ENCODE results near the gene KIAA1958.
"Not testable (repeated sequence)": the region's sequence is repeated elsewhere in the genome, so short reads cannot be mapped to it uniquely, and the experiment has no call there.

KIAA1958 gene

DNA sequence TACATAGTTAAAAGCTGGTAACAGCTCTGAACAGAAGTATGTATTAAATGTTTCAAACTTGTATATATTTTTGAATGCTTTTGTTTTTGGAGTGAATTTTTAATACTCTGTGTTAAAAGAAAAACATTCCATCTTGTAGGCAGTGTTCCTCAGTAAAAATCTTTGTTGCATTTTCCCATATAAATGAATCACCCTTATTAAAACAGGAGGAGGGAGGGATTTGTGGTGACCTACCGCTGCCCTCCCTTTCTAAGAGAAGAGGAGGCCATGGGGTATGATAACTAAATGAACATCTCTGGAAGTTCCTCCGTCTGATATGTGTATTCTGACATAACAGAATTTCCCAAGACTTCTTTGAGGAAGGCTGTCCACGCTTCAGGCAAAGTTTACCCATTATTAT, 177.9 kb downstream of the KIAA1958 start:
- no peak for DNase-seq (ENCODE audit: low spot score)

DNA sequence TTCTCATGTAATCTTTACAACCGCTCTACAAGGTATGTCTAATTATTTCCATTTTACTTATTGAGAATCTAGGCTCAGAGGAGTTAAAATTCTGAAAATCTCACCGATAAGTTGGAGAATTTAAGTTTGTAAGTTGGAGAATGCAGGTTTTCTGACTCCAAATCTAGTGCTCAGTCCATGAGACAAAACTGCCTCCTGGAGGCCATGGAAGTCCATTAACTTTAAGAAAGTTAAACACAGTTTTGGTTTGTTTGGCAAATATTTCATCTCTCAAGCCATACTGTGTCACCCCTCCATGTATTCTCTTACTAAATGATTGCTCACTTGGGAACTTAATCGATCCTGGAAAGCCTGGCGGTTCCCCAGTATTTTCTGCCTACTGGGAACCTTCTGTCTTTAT, 178.7 kb downstream of the KIAA1958 start:
- DNase-seq (ENCODE audit: low spot score), result peak; percentile 9

DNA sequence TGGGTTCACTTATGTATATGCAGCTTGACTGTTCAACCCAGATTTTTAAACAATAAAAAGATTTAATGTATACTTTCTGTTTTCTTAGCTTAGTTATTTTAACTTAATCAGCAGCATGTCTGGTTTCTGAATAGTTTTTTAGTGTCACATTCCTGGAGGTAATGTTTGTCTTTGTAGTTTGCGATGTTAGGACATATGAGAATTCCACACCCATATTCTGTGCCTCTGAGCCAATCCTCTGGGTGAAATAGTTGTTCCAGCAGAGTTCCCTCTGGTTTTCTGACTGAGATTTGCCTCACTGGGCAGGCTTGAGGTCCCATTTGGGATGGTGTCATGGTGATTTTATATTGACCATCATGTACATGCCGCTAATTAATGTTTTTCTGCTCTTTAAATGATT, 182.7 kb downstream of the KIAA1958 start:
- DNase-seq (ENCODE audit: low spot score), result no peak

DNA sequence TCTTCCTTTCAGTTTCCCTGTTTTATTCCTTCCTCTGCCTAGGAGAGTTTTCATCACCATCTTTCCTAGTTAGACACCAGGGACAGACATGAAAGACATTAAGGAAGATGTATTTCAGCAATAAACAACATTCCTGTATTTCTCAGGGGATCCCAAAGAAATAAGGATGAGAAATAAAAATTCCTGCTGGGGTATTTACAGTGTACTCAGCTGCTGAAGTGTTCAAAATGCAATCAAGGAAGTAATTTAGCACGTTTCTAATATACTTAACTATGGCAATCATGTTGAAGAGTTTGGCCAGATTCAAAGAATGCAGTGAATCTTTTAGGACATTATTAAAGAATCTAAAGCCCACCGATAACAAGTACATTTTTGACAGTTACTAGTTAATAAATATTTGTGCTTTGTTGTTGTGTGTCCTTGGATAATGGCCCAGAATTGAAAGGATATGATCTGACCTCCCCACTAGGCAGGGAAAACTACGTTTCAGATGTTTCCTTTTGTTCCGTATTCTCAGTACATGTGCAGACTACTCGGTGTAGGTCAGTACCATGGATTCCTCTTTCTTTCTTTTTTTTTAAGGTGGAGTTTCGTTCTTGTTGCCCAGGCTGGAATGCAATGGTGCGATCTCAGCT, 184.5 kb downstream of the KIAA1958 start:
- no peak for DNase-seq (ENCODE audit: low spot score)

DNA sequence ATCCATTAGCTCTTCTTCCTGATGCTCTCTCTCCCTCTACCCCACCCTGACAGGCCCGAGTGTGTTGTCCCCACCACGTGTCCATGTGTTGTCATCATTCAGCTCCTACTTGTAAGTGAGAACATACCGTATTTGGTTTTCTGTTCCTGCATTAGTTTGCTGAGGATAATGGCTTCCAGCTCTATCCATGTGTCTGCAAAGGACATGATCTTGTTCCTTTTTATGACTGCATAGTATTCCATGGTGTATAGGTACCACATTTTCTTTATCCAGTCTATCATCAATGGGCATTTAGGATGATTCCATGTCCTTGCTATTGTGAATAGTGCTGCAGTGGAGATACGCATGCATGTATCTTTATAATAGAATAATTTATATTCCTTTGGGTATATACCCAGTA, 186.6 kb downstream of the KIAA1958 start:
- DNase-seq (ENCODE audit: low spot score), result not testable (repeated sequence)

DNA sequence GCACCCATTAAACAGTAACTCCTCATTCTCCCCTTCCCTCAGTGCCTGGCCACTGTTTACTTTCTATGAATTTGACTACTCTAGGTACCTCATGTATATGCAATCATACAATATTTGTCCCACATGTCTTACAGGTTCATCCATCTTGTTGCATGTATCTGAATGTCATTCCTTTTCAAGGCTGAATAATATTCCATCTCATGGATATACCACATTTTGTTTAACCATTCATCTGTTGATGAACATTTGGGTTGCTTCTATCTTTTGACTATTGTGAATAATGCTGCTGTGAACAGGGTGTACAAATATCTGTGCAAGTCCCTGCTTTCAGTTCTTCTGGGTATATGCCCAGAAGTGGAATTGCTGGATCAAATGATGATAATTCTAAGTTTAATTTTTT, 190.4 kb downstream of the KIAA1958 start:
- no peak for DNase-seq (ENCODE audit: low spot score)

DNA sequence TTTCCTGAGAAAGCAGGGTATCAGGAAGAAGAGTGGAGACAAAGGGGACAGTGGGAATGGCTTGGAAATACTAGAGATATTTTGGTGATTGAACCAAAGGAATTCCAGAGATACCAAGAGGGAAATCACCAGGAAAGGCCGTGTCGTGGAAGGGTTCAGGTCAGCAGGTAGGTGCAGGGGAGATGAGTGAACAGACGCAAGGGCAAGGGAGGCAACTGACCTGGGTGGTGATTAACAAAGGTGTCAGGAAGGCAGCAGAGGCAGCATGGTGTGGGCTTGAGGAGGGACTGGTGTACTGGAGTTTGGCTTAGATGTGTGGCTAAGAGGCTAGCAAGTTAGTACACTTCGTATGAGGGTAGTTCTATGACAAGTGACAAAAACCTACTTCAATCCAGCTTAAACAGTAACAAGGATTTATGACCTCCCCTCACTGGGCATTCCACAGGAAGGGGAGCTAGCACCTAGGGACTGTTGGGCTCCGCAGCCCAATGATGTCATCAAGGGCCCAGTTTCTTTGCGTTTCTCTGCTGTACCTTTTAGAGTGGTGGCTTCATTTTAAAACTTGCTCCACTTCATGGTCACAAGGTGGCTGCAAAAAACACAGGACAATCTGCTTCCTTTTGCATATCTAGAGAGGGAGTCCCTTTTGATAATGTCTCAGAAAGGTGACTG, 194.2 kb downstream of the KIAA1958 start:
- no peak for DNase-seq (ENCODE audit: low spot score)

DNA sequence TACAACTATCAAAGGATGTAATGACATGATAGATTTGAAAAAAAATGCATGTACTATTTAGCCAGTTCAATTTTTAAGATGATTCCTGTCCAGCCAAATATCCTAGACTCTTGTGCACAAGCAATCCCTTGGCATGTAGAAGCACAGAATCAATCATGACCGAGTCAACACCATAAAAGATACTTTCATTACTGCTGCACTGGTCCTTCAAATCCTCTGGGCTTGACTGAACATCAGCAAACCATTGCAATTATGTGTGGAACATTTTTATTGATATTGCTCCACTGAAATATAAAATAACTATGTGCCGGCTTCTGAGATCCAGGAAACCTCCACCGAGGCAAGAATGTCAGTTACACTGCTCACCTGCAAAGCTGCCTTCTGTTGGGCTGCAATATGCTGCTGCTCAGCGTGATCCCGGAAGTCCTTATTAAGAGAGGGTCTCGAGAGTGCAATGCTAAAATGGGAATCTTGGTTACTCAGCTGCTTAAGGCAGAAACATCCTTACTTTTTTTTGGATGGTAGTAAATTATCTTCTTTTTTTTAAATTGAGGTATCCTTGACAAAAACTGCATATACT, 202.6 kb downstream of the KIAA1958 start:
- no peak for DNase-seq (ENCODE audit: low spot score)

DNA sequence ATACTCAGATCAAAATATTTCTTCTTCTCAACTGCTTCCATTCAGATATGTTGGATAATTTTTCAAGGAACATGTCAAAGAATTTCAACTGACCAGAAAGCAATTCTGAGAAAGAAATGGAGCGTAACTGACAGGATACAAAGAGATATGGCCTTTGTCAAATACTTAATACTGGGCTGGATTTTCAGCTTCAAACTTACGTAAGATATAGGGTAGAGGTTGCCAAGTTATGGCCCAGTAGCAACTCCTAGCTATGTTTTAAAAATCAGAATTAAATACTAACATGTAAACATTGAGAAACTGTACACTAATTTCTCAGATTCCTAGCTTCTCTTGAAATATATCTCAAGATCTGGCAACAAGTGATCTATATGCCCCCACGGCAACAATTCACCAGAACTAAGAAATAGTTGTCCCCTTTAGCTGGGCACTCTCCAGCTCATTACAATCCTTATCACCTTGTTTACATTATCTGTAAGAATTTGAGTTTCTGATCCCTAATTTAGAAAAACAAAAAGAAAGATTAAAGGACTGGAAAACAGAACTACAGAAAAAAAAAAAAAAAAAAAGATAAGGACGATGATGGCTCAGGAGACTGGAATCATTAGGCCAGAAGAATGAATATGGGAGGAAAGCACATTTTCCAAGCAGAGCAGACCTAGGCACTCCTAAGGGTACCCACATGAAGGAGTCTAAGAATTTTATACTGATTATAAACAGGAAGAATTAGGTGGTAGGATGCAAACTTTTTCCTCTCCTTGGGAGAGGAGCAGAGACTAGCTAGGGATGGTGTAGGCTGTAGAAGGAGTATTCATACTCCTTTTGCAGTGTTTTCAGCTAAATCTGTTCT, 208.3 kb downstream of the KIAA1958 start:
- no peak for DNase-seq (ENCODE audit: low spot score)

DNA sequence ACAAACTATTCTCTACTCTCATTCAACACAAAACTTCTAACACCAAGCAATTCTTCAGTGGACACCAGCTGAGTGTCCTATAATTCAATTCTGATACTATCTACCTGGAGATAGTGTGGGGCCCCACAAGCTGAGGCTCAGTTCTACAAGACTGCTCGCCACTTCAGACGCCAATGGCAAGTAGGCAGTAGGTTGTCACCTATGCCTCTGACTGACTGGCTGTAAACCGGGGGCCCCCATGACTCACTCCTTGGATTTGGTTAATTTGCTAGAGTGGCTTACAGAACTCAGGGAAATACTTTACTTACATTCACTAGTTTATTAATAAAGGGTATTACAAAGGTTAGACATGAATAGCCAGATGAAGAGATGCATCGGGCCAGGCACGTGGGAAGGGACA, 209.8 kb downstream of the KIAA1958 start:
- DNase-seq (ENCODE audit: low spot score), result no peak

DNA sequence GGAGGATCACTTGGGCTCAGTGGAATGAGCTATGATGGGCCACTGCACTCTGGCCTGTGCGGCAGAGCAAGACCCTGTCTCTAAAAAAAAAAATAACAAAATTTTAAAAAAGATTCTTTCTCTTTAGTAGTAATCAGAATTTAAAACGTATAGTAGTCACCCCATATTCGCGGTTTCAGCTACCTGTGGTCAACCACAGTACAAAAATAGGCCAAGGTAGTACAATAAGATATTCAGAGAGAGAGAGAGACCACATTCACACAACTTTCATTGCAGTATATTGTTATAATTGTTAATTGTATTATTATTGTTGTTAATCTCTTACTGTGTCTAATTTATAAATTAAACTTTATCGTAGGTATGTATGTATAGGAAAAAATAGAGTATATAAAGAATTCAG, 212.6 kb downstream of the KIAA1958 start:
- no peak for DNase-seq (ENCODE audit: low spot score)

DNA sequence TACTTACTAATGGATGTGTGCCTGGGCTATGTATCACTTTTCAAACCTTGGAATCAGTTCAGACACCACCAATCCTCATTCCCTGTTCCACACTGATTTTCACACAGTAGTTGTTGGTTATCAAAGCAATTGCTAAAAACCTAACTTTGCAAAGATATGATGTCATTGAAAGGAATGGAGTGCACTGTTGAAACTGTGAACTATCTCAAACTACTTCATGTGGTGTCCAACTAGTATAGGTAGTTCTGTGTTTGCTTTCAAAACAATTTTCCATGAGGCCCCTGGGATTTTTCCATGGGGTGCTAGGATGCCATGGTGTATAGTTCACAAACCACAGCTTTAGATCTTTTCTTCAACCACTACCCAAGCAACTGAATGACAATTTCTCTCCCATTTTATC, 213.5 kb downstream of the KIAA1958 start:
- no peak for DNase-seq (ENCODE audit: low spot score)

DNA sequence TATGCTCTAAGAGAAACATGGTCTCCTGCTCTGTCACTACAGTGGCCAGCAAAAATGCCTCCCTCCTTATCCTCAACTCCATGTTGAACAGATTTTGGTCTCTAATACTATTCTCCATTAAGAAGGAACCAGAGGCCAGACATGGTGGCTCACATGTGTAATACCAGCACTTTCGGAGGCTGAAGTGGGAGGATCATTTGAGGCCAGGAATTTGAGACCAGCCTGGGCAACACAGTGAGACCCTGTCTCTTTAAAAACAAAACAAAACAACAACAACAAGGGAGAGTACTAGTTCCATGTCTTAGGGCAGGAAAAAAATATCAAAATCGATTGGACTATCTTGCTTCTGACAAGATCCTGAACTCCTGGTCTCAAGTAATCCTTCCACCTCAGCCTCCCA, 216.7 kb downstream of the KIAA1958 start:
- no peak for DNase-seq (ENCODE audit: low spot score)

DNA sequence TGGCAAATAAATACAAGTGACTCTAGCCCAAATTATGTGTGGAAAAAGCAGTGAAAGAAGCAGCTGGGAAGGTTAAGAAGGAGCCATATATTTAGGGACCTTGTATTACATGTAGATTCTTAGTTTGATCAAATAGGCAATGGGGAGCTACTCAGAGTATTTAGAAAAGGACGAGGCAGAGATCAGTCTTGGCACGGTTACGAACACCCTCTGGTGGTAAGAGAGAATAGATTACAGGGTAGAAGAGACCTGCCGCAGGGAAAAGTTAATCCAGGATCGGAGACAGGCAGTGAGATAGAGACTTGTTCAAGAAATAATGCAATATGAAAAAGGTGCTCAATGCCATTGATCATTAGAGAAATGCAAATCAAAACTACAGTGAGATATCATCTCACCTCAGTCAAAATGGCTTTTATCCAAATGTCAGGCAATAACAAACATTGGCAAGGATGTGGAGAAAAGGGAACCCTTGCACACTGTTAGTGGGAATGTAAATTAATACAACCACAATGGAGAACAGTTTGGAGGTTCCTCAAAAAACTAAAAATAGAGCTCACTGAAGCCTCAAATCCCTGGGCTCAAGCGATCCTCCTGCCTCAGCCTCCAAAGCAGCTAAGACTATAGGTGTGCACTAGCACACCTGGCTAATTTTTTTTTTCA, 219.3 kb downstream of the KIAA1958 start:
- peak; percentile 88 for DNase-seq (ENCODE audit: low spot score)

DNA sequence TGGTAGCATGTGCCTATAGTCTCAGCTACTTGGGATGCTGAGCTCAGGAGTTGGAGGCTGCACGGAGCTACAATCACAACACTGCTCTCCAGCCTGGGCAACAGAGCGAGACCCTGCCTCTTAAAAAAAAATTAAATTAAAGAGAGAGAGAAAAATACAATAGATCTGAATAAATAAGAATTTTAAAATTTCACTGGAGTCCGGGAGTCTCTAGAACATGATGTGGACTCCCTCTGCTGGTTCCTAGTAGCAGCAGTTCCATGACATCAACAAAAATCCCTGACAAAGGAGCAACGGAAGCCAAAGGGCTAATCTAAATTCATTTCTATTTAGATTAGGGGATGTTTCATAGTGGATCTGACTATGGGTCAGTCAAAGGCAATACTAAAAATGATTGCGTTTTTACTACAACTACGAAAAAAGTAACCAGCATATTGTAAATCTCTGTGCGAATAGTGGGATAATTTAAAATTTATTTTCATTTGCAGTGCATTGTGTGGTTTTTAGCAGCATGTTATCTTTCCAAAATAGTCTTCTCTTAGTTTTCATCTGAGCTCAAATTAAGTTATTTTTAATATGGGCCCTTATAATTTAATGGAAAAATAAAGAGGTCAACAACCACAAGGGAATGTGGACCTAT, 224.5 kb downstream of the KIAA1958 start:
- DNase-seq (ENCODE audit: low spot score), result peak; percentile 83

DNA sequence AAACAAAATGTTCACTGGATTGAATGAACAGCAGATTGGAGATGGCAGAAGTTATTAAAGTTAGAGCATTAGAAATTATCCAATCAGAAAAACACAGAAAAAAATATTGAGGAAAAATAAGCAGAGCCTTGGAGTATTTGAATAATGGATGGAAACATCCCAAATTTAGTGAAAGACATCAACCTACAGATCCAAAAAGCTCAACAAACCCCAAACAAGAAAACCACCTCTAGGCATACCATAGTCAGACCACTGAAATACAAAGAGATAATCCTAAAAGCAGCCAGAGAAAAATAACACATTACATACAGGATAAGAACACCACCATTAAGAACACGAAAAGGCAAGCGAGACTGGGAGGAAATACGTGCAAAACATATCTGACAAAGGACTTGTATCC, 226.1 kb downstream of the KIAA1958 start:
- DNase-seq (ENCODE audit: low spot score), result no peak

DNA sequence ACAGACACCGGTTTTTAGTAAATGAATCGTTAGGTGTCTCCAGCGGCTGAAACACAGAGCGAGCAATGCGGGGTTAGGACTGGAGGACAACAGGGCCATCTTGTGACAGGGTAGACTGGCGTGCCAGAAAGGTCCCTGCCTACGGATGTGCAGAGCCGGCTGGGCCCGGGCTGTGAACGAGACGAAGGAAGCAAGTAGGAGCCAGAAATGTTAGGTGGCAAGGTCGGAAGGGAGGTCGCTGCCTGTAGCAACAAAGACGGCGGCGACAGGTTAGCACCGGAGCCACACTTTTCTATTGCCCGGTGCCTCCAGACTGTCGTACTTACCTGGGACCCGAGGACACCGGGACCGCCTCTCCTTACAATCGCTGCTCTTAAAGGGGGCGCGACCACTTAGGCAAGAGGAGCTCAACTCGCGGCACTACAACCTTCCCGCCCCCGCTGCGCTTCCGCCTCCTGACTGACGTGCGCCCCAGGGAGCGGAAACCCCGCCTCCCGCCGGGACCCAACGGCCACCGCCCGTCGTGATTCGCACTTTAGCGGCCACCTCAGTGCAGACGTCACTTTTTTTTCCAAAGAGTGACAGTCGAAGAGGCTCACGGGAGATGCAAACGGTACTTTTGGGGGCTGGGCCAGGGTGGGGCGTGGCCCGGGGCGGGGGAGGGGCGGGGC, 231.2 kb downstream of the KIAA1958 start, which contains the start of gene INIP:
Gene INIP, minus strand, starts transcription at position 457 of the 671 bp plus-strand sequence. CDS start 1,632 bp downstream, outside the sequence.
- DNase-seq (ENCODE audit: low spot score), result peak; percentile 97
